Stimulated activated CD4-positive, alpha-beta T cell treated with anti-CD3 and anti-CD28 coated beads, TNF-alpha, amount 100 ng/mL, for 1 hour (primary cell): Measurements from ENCODE around the gene KLHL2.
"Not testable (repeated sequence)": the region's sequence is repeated elsewhere in the genome, so short reads cannot be mapped to it uniquely, and the experiment has no call there.

ENCODE experiments used
- DNase-seq, 3 donors: peaks; one replicate each; pipeline ENCODE4 v3.0.0-alpha.2; 2020; ENCODE audit warnings: low read depth in 3 of 3, low spot score in 1 of 3

The KLHL2 gene

DNA sequence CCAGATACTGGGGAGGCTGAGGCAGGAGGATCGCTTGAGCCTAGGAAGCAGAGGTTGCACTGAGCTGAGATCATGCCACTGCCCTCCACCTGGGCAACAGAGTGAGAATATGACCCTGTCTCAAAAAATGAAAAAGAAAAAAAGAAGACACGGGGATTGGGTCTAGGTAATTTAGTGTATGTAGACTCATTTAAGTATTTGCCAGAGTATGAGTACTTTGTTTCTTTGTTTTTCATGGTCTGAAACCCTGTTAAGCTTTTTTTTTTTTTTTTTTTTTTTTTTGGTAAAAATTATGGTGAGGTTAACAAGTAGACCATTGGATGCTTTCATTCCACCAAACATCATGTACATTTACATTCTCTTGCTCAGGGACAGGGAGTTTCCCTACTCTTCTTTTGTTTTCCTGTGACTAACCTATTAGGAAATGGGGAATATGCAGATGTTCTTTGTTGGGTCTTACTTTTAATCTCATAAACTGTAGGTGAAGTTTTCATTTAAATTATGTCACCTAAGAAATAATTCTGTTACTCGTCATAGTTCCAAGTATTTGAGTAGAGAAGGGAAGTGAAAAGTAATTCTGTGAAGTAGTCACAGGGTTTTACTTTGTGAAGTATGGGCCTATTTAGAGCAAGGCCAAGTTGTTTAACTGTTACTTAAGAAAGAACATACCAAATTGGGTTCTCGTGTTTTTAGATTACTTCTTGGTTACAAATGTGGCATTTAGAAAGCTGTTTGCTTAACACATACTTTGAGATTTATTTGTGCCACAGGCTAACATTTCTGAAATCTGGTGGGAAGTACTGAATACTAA is 25.5 kb downstream of the KLHL2 start:
- not testable (repeated sequence) for DNase-seq

DNA sequence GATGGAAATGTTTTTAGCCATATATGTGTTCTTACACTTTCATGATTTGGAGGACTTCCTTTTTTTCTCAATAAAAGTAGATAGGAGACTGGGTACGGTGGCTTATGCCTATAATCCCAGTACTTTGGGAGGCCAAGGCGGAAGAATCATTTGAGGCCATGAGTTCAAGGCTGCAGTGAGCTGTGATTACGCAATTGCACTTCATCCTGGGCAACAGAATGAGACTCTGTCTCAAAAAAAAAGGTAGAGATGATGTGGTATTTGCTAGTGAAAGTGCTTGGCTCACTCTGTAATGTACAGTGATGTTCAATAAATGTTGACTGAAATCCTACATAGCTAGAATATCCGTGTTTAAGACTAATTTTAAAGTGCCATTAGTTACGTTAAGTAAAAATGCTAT is 27.4 kb downstream of the KLHL2 start:
- no peak for DNase-seq

DNA sequence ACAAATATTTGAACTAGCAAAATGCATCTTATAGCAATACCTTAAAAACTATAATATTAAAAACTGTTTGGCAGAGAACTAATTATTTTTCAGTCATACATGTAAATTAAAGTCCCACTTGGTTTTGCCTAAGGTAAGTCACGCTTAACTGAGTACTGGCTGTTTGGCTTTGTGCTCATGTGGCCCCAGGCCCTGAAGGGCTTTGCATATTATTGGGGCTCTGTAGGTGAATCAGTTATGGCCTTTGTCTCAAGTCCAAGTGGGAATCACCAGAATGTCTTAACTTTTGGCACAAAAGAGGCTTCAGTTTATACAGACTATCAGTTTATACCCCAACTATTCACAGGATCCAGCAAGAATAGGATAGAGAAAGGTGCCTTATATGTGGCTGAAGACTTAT is 29.5 kb downstream of the KLHL2 start:
- not testable (repeated sequence) for DNase-seq

DNA sequence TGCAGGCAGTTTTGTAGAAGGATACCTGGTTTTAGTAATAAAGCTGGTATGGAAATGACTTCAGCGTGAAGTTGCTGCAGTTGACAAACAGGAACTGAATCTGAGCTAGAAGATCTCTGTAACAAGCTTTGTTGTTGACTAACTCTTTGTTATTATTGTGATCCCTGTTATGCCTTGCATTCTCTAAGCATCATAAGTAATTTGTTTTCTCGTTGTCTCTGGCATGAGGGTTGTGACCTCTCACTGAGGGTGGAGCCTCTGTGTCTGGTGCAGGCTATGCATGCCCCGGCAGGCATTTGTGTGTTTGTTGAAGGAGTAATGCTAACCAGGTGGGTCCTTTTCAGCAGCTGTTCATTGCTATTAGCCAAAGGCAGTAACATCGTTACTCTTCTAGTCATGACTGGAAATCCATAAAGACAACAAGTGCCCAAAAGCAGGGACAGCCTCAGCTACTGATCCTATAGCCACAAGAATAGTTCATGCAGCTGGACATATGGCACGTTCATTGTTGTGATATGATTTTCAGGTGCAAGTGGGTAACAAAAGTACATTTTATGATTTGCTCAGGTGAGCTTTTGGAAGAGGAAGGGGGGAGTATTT is 30.8 kb downstream of the KLHL2 start:
- DNase-seq, result not testable (repeated sequence)

DNA sequence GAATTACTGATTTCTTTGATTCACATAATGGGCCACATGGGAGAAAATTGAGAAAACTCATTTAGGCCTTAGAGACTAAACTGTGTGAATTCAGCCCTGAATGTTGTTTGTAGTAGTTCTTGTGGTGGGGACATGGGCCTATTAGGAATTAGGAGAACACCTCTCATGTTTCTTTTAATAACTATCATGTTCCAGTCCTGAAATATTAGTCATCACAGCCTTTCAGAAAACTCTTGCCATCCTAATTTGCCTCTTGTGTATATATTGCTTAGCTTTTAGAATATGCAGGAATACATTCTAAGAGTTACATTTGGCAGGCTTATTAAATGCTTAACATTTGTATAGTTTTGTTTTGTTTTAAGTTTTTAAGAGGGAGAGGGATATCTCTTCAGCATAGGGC is 33.4 kb downstream of the KLHL2 start:
- not testable (repeated sequence) for DNase-seq

DNA sequence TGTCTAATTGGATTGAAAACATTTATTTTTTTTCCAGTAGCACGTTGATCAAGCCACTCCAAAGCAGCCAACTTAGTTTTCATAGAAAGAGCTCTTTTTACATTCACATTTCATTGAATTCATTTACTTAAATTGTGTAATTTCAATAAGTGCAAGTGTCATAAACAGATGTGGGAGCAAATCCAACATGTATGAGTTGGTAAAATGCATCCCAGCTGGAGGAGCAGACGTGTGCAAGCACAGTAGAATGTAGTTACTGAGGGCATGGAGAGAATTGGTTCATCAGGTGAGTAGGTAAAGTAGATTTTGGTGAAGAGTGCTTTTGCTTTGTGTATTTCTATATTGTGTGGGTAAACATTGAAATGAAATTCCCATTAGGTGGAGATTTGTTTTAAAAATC is 36.8 kb downstream of the KLHL2 start:
- not testable (repeated sequence) for DNase-seq

DNA sequence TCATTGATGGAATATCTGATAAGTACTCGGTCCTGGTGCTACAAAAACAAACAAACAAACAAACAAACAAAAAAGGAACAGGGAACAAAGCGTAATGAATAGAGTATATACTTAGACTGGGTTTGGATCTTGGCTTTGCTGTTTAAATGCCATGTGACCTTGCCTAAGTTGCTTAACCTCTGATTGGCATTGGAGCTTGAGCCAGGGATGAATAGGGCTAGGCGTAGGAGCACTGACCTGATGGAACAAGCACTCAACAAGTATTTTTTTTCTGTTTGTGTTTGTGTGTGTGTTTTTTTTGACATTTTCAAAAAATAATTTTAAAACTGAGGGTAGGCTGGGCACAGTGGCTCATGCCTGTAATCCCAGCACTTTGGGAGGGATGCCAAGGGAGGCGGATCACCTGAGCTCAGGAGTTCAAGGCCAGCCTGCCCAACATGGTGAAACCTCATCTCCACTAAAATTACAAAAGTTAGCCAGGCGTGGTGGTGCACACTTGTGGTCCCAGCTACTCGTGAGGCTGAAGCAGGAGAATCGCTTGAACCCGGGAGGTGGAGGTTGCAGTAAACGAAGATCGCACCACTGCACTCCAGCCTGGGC is 37.3 kb downstream of the KLHL2 start:
- not testable (repeated sequence) for DNase-seq

DNA sequence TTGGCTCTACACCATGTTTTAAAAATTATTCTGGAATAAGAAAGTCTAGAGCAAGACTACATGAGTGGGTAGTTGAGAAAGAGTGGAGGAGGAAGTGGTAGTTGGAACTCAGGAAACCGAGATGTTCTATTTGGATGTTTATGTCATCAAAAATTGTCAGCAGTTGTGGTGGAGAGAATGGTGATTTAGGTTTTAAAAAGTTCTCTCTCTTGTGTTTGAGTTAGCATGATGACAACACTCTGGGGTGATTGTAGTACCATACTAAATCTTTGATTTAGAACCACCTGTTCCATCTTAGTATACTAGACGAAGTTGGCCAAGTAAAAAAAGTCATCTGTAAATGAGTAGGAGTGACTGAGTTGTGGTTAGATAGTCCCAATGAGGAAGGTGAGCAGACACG is 40.7 kb downstream of the KLHL2 start:
- no peak for DNase-seq

DNA sequence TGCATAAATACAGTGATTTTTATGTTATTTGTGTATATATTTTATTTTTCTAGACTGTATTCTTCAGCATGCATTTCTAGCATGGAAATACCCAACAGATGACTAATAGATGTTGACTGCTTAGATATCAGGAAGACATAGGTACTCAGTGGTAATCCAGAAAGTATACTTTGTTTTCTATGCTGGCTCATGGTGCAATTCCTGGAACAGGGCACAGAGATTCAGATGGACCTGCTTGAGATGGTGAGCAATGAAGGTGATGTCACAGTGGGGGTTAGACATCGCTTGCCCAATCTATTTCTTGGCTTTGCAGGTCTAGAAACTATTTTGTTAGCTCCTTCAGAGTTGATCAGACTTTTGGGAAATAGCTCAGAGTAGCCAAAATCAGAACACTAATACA is 41.5 kb downstream of the KLHL2 start:
- DNase-seq, result not testable (repeated sequence)

DNA sequence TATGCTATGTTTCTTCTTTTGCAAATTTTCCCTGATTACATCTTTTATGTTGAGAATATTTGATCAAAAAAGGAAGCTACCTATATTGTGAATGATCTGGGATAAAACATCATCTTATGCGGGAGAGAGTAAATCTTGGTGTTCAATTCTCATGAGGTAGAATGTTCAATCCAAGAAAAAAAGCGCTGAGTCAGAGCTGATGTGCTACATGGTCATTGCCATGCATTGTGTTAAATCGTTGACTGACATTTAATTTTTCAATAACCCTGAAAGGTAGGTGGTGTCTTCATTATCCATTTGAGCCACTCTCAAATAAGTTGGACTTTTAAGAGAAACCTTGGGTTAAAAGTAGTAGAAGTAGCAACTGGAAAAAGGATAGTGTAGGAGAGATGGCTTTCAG is 47.4 kb downstream of the KLHL2 start:
- DNase-seq, result not testable (repeated sequence)

DNA sequence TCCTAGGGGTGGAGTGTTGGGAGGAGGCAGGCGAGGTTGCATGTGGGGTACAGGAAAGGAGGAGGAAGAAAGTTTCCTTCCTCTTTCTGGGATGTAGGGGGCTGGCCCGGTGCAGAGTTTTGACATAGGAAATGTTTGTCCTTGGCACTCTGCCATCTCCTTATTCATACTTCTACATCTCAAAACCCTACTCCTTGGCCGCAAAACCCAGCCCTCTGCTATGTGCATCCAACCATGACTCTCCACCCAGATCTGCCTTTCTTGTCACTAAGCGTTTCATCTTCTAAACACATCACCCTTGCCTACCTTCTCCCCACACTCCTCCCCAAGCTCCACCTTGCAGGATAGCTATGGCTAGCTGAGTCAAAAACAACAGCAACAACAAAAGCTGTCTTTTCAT is 48.1 kb downstream of the KLHL2 start:
- peak in 1 of 3 donors; percentile 17 for DNase-seq

DNA sequence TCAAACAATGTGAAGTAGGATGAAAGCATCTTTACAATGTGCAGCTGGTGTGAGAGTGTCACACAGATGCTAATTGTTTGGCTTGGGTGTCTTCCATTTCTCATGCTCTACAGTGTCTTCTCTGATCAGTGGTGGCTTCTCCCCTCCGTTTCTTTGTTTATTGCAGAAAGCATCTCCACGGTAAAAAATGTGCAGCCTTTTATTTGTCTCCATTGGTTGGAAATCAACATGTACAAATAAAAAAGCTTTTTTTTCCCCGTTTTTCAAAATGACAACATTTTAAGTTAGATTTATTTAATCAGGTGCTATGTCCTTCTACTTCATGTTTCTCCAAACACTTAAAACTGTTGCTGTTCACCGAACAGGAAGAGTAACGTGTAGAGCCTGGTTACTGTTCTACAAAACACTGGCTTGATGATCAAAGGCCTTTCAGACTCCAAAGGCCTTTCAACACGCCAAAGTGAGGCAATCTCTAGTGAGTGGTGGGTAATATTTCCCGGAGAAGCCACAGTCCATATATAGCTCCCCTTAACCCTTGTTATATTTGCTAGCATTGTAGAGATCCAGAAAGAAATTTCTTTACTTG is 48.8 kb downstream of the KLHL2 start:
- not testable (repeated sequence) for DNase-seq

DNA sequence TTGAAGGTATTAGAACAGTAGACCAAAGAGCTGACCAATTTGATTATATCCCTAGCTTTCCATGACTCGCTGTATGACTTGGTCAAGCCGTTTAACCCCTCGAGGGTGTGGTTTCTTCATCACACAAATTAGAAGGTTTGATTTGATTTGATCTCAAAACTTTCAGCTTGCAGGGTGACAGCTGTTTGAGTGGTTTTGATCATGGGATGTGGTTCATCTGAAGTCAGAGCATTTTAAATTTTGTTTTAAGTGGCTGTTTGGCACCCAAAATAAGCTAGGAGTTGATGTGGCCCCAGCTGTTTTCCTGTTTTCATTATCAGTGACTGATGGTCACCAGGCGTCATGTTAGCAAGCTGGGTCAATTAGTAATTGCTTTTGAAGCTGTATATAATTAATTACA is 52.4 kb downstream of the KLHL2 start:
- not testable (repeated sequence) for DNase-seq

DNA sequence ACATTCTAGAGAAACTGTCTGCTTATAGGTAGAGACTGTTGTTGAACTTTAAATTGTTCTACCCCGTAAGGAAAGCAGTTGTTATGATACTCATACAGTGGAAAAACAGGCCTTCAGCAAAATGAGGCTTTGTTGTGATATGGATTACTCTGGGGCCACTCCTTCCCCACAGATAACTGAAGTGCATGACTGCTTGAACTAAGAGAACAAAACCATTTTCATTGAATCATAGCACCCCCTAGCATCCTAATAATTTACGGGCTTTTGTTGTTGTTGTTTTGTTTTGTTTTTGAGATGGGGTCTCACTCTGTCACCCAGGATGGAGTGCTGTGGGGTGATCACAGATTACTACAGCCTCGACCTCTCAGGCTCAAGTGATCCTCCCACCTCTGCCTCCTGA is 54.9 kb downstream of the KLHL2 start:
- DNase-seq, result not testable (repeated sequence)

DNA sequence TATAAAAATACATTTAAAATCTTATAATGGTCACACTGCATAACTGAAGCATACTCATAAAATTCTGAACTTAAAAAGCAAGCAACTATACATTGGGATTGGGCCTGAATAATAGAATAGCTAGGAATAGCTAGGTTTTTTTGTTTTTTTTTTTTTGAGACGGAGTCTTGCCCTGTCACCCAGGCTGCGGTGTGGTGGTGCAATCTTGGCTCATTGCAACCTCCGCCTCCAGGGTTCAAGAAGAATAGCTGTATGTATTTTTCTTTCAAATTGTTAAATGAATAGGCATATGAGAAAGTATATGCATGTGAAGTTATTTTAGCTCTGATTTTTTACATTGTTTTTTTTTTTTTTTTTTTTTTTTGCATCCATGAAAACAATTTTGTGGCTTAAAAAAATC is 56.1 kb downstream of the KLHL2 start:
- DNase-seq, result not testable (repeated sequence)

DNA sequence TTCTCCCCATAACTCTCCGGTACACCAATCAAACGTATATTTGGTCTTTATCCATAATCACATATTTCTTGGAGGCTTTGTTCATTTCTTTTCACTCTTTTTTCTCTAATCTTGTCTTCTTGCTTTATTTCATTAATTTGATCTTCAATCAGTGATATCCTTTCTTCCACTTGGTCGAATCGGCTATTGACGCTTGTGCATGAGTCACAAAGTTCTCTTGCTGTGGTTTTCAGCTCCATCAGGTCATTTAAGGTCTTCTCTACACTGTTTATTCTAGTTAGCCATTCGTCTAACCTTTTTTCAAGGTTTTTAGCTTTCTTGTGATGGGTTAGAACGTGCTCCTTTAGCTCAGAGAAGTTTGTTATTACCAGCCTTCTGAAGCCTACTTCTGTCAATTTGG is 62.6 kb downstream of the KLHL2 start:
- DNase-seq, result not testable (repeated sequence)

DNA sequence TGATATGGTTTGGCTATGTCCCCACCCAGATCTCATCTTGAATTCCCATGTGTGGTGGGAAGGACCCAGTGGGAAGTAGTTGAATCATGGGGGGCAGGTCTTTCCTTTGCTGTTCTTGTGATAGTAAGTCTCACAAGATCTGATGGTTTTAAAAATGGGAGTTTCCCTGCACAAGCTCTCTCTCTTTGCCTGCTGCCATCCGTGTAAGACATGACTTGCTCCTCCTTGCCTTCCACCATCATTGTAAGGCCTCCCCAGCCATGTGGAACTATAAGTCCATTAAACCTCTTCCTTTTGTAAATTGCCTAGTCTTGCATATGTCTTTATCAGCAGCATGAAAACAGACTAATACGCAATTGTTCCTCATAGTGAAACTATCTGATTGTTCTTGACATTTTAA is 66.1 kb downstream of the KLHL2 start:
- DNase-seq, result not testable (repeated sequence)

DNA sequence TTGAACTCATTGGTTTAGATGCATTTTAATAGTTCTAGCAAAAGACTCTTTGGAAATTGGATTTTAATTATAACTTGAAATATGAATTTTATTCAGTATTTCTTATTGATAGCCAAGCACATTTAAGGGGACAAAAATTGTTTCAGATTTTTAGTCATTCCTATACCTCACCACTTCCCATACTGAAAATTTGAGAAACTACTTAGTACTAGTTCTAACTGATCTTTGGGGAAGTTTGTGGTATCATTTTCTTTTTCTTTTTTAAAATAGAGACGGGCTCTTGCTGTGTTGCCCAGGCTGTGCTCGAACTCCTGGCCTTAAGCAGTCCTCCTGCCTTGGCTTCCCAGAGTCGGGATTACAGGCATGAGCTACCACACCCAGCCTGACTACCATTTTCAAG is 68.0 kb downstream of the KLHL2 start:
- not testable (repeated sequence) for DNase-seq

DNA sequence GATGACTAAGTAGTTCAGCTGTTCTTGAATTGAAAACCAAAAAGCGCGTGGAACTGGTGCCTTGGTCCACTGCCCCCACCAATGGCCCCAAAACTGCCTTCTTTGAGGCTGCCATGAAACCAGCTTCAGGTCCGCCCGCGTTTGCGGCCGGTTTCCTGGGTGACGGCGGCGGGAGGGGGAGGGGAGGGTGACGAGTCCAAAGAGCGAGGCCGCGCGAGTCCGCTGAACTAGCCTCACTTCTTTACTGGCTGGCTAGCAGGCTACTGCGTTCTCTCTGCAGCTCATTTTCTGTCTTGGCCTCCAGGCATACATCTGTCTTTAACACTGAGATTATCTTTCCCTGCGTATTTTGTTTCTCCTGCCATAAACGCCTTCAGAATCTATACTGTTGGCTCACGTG is 72.2 kb downstream of the KLHL2 start:
- DNase-seq, result not testable (repeated sequence)

DNA sequence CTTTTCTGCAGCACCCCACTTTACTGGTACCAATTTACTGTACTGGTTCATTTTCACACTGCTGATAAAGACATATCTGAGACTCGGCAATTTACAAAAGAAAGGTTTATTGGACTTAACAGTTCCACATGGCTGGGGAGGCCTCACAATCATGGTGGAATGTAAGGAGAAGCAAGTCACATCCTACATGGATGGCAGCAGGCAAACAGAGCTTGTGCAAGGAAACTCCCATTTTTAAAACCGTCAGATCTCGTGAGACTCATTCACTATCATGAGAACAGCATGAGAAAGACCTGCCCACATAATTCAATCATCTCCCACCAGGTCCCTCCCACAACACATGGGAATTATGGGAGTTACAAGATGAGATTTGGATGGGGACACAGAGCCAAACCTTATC is 77.3 kb downstream of the KLHL2 start:
- not testable (repeated sequence) for DNase-seq

DNA sequence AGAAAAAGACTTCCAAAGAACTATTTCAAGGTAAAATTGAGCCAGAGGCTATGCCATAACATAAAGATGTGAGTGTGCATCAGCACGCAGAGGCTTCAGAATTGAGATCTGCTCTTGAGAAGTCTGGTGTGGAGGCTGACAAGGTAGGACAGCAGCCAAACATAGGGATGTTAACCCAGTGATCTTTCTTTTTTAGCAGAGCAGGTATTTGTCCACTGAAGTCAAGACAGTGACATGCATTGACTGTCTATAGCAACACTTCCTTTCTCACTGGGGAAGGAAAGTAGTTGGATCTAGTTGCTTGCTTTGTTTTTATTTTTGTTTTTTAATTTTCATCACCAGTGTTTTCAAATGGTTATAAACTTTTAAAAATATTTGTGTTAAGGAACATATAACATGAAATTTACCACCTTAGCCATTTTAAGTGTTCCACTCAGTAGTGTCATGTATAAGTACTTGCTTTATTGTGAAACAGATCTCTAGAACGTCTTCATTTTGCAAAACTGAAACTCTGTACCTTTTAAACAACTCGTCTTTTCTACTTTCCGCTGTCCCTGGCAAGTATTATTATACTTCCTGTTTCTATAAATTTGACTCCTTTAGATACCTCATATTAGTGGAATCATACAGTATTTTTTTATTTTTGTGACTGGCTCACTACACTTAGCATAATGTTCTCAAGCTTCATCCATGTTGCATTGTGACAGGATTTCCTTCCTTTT is 79.4 kb downstream of the KLHL2 start:
- not testable (repeated sequence) for DNase-seq
